Fibroblast of skin of abdomen (primary cell): ENCODE measurements around the gene TBP.
"Not testable (repeated sequence)": the region's sequence is repeated elsewhere in the genome, so short reads cannot be mapped to it uniquely, and the experiment has no call there.

Source experiments
- DNase-seq: peaks from one replicate; pipeline ENCODE4 v3.0.0-alpha.2; 2013

Gene TBP

DNA sequence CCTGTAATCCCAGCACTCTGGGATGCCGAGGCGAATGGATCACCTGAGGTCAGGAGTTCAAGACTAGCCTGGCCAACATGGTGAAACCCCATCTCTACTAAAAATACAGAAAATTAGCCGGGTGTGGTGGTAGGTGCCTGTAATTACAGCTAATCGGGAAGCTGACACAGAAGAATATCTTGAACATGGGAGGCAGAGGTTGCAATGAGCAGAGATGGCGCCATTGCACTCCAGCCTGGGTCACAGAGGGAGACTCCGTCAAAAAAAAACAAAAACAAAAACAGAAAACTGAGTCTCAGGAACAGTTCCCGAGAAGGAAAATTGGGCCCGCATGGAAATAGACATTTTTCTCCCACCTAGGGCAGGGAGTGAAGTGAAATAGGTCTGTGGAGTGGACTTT is 55.1 kb downstream of the TBP start:
- not testable (repeated sequence) for DNase-seq

GRCh38 chr6:170612256-170612804 is 58.2 kb downstream of the TBP start:
- DNase-seq, result not testable (repeated sequence)

- not testable (repeated sequence) for DNase-seq
Observed at GRCh38 chr6:170616020-170616554, 61.9 kb downstream of the TBP start.
